ENCODE data around the gene SALL3.
"Not testable (repeated sequence)": the region's sequence is repeated elsewhere in the genome, so short reads cannot be mapped to it uniquely, and the experiment has no call there.

- not testable (repeated sequence) for TF ChIP-seq POLR2A, CTCF (IDR thresholded peaks at IDR 0.05)
These were observed 14.9 kb upstream of the SALL3 start for GRCh38 chr18:78964727-78965126.
